Mammary epithelial cell (primary cell): ENCODE measurements around the gene MED31.

Experiments used
- EZH2 ChIP-seq: IDR thresholded peaks from 2 replicates; pipeline ENCODE4 v1.6.1; 2012; ENCODE audit warnings: low read length, inconsistent platforms, borderline replicate concordance
- TF ChIP-seq, protein P1 (sequence below), 2 donors: IDR thresholded peaks in 1 of 2; conservative IDR thresholded peaks in 1 of 2; 2 replicates each; pipeline ENCODE4 v1.5.1; 2011 to 2012; ENCODE audit warnings: inconsistent platforms in 2 of 2, low read length in 2 of 2, mild to moderate bottlenecking in 2 of 2, control low read depth in 1 of 2, low read depth in 1 of 2; ENCODE audit not compliant: insufficient read depth in 1 of 2; ENCODE audit errors: extremely low read depth in 1 of 2

DNA sequence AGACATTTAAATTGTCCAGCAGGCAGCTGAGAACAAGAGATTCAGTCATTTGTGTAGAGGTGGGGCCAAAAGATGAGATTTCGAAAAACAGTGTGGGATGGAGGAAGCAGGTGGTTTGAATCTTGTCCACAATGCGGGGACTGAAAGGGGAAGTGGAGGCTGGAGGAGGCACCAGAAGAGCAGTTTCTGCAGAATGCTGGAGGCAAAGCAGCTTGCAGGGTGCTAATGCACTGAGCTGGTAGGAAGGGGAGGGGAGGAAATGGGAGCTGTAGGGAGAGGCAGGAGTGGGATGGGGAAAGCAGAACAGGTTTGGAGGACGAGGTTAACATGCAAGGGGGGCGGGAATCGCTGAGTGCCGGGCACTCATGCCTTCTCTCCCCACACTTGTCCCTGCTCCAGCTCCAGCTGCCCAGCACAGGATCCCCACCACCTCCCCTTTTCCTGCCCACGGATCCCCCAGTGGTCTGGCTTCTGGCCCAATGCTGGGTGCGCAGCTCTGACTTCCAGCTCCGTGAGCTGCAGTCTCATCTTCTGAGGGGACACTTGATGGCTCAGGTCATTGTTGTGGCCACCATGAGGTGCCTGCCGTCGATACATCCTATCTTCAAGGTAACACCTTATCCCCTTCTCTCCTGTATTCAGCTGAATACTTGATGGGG is 9.5 kb upstream of the MED31 start:
- TF ChIP-seq, protein P1, sequence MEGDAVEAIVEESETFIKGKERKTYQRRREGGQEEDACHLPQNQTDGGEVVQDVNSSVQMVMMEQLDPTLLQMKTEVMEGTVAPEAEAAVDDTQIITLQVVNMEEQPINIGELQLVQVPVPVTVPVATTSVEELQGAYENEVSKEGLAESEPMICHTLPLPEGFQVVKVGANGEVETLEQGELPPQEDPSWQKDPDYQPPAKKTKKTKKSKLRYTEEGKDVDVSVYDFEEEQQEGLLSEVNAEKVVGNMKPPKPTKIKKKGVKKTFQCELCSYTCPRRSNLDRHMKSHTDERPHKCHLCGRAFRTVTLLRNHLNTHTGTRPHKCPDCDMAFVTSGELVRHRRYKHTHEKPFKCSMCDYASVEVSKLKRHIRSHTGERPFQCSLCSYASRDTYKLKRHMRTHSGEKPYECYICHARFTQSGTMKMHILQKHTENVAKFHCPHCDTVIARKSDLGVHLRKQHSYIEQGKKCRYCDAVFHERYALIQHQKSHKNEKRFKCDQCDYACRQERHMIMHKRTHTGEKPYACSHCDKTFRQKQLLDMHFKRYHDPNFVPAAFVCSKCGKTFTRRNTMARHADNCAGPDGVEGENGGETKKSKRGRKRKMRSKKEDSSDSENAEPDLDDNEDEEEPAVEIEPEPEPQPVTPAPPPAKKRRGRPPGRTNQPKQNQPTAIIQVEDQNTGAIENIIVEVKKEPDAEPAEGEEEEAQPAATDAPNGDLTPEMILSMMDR (conservative IDR thresholded peaks at IDR 0.05 in 1 of 2, IDR thresholded peaks at IDR 0.05 in 1 of 2; ENCODE audit: extremely low read depth in 1 of 2, insufficient read depth in 1 of 2, low read depth in 1 of 2, low read length in 2 of 2), result no peak
- TF ChIP-seq EZH2, result no peak
